Measurements from ENCODE around the gene KRTCAP3.

DNA sequence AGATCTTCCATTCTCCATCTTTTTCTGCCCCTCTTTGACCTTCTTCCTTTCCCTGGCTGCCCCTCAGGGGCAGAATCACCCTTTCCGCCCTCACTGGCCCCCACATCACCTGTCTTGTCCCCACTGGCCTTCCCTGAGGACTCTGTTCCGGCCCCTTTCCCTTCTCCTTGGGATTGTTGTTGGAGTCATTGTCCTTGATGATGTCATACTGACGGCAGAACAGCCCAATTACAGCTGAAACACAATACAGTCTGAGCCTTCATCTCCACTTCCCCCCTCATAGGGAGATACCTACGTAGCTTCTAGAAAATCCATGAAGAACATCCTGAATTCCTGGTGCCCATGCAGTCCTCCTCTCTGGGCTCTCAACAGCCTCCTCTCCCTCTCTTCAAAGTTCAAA is 50.4 kb downstream of the KRTCAP3 start:
- TF ChIP-seq ZFP30 (CRISPR knock-in tag; IDR thresholded peaks at IDR 0.05) (no peak), BACH2 (CRISPR knock-in tag; IDR thresholded peaks at IDR 0.05; ENCODE audit: borderline replicate concordance) (no peak), ZFP3 (CRISPR knock-in tag; IDR thresholded peaks at IDR 0.05) (no peak), OSR1 (CRISPR knock-in tag; IDR thresholded peaks at IDR 0.05) (no peak), ZNF8 (CRISPR knock-in tag; IDR thresholded peaks at IDR 0.05) (no peak), TCF4 (CRISPR knock-in tag; IDR thresholded peaks at IDR 0.05; ENCODE audit: borderline replicate concordance) (no peak), ZNF70 (CRISPR knock-in tag; IDR thresholded peaks at IDR 0.05) (no peak), ESRRG (CRISPR knock-in tag; IDR thresholded peaks at IDR 0.05) (no peak), TOX (CRISPR knock-in tag; IDR thresholded peaks at IDR 0.05; ENCODE audit: borderline replicate concordance) (no peak), RARB (CRISPR knock-in tag; IDR thresholded peaks at IDR 0.05) (no peak), SNAI2 (CRISPR knock-in tag; IDR thresholded peaks at IDR 0.05) (no peak)
- TF ChIP-seq, protein P1, sequence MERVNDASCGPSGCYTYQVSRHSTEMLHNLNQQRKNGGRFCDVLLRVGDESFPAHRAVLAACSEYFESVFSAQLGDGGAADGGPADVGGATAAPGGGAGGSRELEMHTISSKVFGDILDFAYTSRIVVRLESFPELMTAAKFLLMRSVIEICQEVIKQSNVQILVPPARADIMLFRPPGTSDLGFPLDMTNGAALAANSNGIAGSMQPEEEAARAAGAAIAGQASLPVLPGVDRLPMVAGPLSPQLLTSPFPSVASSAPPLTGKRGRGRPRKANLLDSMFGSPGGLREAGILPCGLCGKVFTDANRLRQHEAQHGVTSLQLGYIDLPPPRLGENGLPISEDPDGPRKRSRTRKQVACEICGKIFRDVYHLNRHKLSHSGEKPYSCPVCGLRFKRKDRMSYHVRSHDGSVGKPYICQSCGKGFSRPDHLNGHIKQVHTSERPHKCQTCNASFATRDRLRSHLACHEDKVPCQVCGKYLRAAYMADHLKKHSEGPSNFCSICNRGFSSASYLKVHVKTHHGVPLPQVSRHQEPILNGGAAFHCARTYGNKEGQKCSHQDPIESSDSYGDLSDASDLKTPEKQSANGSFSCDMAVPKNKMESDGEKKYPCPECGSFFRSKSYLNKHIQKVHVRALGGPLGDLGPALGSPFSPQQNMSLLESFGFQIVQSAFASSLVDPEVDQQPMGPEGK (CRISPR knock-in tag; IDR thresholded peaks at IDR 0.05; ENCODE audit: borderline replicate concordance), result no peak
- TF ChIP-seq, protein P2, sequence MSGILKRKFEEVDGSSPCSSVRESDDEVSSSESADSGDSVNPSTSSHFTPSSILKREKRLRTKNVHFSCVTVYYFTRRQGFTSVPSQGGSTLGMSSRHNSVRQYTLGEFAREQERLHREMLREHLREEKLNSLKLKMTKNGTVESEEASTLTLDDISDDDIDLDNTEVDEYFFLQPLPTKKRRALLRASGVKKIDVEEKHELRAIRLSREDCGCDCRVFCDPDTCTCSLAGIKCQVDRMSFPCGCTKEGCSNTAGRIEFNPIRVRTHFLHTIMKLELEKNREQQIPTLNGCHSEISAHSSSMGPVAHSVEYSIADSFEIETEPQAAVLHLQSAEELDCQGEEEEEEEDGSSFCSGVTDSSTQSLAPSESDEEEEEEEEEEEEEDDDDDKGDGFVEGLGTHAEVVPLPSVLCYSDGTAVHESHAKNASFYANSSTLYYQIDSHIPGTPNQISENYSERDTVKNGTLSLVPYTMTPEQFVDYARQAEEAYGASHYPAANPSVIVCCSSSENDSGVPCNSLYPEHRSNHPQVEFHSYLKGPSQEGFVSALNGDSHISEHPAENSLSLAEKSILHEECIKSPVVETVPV (CRISPR knock-in tag; IDR thresholded peaks at IDR 0.05), result no peak

All from SK-N-SH treated with all-trans-retinoic acid at 6 μM for 48 hours (cell line).